Measurements from ENCODE around the gene C4orf50.
"Not testable (repeated sequence)": the region's sequence is repeated elsewhere in the genome, so short reads cannot be mapped to it uniquely, and the experiment has no call there.

Gene C4orf50

DNA sequence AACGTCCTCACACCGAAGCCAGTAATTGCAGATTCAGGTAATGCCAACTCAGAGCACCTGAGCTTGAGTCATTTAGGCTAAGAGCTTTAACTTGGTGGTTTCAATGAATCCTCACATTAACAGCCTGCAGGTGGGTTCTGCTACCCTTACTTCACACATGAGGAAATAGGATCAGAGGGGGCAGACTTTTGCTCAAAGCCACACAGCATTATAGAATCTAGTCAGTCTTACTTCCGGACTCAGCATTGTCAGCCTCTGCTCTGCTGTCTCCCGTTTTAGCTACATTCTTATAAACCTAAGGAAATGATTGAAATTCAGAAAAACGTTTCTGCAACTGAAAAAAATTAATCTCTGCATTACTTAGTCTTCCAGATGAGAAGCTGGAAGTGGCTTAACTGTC is 6.0 kb downstream of the C4orf50 start:
- no peak for DNase-seq

DNA sequence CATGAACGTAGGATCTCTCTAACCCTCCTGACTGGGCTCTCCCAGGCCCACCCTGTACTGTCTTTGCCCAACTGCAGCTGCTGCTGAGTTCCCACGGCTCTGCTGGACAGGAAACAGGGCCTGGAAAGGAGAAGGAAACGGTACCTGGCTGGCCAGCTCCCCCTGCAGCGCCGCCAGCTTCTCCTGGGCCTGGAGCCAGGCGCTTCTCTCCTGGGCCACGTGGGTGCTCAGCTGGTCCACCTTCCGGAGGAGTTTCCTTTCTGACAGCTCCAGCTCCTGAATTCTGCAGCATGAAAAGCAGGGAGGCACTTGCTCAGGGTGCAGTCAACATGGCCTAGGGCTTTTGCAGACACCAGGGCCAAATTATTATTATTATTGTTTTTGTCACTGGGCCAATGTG is 6.5 kb downstream of the C4orf50 start:
- no peak for DNase-seq

DNA sequence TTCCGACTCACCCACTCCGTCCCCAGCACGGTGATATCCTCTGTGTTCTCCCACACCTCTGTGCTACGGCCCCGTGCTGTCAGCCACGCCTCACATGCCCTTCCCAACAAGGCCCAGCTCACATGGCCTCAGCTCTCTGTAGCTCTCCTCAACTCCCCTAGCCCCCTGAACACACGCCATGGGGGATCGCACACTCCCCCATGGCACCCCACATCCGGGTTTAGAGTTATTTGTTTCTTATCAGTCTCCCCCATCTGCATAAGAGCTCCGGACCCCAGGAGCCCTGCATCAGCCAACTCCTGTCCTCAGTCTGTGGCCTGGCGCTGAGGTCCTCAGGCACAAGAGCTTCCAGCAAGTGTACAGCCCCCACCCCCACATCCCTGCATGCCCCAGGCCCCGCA is 7.0 kb downstream of the C4orf50 start:
- no peak for DNase-seq

DNA sequence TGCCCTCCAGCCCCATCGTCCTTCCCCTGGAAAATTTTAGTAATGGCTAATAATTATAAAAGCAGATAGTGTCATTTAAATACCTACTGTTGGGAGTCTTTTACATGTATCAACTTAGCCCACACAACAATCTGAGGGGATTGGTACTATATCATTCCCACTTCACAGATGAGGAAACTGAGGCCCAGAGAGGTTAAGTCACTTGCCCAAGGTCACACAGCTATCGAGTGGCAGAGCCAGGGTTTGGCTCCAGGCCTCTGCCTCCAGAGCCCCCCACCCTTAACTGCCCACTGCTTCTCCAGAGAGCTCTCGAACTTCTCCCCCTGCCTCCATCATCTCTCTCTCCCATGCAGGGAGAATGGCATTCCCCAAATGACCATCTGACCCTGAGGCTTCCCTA is 7.4 kb downstream of the C4orf50 start:
- no peak for DNase-seq

DNA sequence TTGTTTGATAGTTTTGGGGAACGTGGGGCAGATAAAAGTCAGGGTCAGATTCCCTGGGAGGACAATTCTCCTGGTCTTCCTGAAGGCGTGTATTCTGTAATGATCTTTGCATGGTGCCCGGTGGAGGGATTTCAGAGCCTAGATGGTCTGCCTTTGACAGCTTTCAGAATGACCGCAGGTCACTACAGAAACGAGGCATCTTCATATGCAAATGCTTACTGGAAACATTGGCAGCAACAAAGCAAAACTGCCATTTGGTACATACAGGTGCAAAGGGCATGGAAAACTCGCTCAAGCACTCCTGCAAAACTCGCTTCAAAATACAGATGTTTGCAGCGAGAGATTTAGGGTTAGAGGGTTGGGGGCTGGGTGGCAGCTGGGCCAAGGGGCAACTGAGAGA is 8.8 kb downstream of the C4orf50 start:
- DNase-seq = no peak

DNA sequence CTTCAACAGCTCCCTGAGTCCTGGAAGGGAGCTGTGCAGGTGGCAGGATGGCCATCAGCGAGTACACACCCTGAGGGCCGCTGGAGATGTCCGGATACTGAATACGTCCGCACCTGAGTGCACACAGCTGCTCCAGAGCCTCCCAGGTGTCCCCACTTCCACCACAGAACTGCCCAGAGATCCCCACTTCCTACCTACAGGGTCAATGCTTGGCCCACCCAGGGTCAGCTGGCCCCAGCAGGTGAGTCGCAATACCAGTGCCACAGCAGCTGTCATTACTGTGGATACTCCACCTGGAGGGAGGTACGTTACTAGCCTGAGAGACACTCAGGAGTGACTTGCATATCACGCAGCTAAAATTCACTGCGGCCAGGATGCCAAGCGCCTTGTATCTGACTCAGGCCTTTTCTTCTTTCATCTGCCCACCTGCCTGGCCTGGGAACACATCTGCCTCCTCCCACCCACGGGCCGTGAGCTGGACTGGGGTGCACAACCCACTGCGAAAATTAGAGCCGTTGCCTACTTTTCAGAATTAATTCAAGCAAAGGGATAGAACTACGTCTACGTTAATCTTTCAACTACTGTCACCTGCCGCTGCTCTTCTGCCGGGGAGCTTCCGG is 9.4 kb downstream of the C4orf50 start:
- DNase-seq = no peak

DNA sequence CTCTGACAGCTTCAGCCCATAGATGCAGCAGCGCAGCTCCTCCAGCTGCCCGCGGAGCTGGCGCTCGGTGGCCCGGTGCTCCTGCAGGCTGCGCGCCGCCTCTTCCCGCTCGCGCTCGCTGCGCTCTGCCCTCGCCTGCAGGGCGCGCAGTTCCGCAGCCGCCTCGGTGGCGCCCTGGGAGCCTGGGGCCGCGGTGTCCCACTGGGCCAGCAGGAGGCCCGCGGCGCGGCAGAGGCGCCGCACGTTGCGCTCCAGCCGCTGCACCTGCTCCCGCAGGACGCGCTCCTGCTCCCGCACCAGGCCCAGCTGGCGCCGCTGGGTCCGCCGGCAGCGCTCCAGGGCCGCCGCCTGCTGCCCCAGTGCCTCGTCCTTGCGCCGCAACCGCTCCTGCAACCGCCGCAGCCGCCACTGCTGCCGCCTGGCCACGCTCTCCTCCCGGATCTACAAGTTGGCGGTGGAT is 10.1 kb downstream of the C4orf50 start:
- DNase-seq = no peak

DNA sequence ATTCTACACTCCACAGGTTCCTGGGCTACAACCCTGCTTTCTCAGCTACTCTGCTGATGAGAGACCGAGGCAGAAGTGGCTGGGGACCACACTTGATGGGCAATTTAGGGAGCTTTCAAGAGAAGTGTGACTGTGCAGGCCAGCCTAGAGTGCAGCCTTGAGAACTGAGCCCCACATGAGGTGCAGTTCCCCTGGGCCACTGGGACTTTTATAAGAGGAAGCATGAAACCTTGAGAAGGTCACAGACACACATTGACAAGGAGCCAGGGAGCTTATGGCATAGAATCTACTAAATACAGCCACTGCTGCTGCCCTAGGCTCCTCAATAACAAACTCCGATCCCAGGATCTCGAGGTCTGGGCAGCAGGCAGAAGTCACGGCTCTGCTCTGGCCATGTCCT is 13.1 kb downstream of the C4orf50 start:
- DNase-seq = no peak

DNA sequence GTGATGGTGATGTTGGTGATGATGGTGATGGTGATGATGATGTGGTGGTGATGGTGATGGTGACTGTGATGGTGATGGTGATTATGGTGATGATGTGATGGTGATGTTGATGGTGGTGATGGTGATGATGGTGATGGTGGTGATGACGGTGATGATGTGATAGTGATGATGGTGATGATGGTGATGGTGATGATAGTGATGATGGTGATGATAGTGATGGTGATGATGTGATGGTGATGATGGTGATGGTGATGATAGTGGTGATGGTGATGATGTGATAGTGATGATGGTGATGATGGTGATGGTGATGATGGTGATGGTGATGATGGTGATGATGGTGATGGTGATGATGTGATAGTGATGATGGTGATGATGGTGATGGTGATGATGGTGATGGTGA is 14.7 kb downstream of the C4orf50 start:
- DNase-seq = not testable (repeated sequence)

DNA sequence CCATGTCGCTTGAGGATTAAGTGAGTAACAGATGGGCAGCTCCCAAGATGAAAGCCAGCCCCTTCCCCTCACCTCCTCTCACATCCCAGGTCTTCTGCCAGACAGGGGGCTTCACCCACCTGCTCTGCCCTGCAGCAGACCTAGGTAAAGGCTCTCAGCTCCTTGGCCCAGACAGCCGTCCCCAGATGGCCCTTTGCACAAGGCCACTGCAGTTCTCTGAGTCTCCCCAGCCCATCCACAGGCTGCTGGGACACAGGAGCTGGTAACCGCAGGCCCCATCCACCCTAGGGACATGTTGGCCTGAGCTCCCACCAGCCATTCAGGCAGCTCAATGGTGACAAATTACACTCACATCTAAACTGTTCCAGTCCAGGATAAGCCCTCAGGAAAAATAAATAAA is 15.3 kb downstream of the C4orf50 start:
- no peak for DNase-seq

DNA sequence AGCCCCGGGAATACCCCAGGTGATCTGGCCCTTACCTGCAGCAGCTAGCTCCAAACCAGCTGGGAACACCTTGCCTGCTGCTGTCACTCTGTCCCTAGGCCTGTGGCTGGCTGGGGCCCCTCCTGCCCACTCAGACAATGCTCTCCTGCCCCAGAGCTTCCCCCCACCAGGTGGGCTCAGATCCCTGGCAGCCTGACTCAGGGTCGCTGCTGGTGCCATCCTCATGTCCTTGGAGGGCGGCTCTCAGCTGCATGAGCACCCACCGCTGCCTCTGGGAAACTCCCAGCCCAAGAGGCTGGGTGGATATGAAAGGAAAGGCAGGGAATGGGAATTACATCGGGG is 15.8 kb downstream of the C4orf50 start:
- DNase-seq = no peak

DNA sequence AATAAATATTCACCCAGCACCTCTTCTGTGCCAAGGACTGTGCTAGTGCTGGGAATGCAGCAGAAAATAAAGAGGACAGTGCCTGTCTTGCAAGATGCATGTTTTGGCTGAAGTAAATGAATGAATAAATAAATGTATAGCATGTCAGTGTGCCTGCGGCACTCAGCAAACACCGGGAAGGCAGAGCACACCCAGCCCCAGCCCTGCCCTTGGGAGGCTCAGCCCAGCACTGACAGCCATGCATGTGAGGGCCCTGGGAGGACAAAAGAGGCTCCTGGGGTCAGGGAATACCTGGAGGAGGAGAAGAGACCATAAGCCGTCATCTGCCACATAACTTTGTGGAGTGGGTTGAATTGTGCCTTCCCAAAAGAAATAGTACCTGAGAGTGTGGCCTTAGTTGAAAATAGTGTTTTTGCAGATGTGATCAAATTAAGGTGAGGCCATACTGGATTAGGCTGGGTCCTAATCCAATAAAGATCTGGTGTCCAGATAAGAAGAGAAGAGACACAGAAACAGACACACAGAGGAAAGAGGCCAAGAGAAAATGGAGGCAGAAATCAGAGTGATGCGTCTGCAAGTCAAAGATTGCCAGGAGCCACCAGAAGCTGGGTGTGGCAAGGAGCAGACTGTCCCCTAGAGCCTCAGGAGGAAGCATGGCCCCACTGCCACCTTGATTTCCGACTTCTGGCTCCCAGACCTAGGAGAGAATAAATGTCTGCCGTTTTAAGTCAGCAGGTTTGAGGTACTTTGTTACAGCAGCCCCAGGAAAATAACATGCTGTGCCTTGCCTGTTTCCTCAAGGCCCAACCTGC is 16.3 kb downstream of the C4orf50 start:
- DNase-seq = no peak

DNA sequence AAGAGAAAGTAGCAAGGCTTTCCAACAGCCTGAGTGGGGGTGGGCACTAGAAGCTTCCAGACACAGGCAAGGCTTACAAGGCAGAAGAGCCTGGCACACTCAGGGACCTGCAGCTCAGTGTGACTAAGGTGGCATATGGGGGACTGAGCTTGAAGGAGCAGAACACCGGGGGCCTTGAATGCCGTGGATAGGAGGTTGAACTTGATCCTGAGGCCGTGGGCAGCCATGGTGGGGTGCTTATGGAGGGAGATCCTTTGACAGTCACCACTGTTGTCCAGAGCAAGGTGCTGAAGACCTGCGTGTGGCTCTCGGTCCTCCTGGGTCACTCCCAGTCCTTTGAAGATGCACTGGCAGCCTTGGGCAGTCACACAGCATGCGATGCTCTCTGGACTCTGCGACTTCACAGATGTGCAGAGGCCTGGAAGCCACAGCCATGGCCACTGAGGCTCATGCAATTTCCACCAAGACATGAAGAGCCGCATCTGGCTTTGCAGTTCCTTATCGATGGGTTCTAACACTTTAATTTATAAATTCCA is 18.3 kb downstream of the C4orf50 start:
- DNase-seq = no peak

DNA sequence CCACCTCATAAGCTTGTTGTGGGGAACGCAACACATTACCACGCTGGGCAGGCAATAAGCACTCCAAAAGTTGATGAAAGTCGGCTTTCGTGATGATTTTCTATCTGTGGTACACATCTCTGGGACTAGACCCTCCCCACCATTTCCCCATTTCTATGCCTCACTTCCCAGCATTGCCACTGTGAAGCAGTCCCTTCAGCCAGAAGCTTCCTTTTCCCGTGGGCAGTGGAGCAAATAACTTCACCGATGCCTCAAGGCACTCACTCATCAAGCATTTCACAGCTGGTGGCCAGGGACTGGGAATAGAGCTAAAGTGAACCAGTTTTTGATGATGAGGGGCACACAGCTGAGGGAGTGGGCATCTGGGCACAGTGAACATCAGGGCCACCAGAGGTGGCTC is 18.9 kb downstream of the C4orf50 start:
- no peak for DNase-seq

DNA sequence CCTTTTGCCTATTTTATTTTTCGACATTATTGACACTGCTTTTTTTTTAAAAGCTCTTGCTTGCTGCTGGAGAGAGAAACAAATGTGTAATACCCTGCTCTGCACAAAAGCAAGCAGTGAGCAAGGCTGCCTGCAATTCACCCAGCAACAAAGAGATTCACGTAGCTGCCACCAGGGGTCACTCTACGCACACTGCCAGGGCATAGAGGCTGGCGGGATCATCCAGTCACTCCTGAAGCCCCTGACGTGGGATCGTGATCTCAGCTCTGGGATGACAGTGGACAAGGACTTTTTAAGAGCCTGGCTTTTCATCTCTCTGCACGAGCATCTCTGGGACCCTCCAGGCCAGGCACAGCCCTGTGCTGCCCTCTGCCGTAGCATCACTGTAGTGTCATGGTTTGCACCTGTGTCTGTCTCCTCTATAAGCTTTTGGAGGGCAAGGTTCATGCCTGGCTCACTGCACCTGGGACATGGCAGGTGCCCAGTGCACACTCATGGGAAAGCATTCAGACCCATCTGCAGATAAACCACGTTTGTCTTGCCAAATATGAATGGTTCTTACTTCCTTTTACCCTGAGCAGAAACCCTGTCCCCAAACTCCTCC is 19.8 kb downstream of the C4orf50 start:
- DNase-seq = peak; percentile 58

DNA sequence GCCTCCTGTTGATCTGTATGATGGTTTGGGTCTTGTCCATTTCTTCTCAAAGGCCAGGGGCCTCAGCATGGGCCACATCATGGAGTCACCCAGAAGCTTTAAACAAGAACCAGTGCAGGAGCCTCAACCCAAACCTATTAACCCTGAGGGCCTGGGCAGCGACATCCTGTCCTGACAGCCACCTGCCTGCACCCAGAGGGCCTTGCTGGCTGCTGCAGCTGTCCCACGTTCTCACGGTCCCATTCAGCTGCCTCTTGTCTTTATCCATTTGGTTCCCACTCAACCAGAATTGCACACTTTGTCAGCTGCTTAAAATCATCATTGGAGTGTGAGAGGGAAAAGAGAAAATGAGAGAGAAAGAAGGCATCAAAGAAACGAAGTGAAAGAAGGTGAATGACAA is 21.6 kb downstream of the C4orf50 start:
- no peak for DNase-seq

DNA sequence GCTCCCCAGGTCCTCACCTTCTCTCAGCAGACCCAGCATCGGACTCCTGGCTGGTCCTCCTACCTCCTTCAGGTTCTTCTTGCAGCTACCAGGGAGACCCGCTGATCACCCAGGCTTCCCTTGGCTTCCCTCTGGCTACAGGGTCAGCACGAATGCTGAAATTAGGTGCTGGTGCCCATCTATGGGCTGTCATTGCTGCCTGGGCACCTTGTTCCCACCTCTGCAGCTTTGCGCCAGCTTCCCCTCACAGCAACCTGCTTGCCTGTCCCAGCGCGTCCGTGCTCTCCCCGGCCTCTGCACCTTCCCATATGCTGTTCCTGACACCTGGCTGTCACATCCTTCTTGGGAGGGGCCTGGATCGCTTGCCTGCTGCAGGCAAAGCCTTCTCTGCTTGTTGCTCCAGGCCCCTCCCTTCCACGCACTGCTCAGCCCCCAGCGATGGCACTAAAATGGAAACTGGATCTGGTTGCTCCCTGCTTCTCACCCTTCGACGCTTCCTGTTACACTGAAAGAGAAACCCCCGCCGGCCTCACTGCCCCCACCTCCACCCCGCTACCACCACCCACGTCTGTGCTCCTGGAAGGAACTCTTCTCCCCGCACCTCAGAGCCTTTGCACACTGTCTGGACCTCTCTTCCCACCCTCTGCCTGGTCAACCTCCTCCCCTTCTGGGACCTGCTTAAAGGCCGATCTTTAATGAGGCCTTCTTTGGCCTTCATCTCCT is 22.2 kb downstream of the C4orf50 start:
- no peak for DNase-seq

DNA sequence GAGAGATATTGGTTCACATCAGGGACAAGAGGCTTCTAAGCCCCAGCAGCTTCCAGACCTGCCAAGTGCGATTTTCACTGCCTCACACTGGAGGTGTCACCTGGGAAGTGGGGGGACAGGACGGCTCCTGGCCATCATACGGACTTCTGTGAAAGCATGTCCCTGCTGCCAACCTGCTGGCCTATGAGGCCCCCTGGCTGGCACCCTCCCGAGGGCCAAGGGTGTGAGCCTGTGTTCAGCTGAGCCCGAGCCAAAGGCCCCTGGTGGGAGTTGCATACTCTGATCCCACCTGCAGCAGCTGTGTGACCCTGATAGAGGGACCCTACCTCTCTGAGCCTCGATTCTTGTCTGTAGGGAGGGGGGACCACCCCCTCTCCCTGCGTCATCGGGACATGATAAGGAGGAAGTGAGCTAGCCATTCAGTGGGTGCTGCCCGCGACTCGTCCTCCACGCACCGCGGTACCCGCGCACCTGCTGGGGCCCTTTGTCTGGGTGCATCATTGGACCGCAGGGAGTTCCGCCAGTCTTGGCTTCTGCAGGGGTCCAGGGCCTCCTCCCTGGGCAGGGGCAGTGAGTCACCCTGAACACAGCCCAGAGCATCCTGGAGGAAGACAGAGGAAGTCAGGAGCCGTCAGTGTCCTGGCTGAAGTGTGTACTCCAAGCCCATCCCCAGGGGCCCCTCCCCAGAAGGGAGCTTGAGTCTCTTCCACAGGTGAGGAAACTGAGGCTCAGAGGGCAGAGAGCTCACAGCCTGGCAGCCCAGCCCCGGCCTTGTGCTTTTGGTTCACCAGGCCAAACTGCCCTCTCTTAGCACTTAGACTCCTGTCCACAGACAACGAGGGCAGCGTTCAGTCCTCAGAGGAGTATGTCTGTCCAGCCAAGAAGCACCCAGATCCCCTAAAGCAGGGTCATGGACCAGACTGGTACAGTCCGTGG is 24.1 kb downstream of the C4orf50 start:
- no peak for DNase-seq

DNA sequence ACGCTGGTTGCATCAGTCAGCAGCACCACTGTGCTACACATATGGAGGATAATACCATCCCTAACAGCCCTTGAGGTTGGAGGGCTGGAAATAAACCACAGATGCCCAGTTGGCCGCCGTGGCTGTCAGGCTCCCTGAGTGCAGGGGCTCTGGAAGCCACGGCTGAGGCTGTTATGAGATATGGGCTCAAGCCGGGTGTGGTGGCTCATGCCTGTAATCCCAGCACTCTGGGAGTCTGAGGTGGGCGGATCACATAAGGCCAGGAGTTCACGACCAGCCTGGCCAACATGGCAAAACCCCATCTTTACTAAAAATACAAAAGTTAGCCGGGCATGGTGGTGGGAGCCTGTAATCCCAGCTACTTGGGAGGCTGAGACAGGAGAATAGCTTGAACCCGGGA is 24.9 kb downstream of the C4orf50 start:
- not testable (repeated sequence) for DNase-seq

DNA sequence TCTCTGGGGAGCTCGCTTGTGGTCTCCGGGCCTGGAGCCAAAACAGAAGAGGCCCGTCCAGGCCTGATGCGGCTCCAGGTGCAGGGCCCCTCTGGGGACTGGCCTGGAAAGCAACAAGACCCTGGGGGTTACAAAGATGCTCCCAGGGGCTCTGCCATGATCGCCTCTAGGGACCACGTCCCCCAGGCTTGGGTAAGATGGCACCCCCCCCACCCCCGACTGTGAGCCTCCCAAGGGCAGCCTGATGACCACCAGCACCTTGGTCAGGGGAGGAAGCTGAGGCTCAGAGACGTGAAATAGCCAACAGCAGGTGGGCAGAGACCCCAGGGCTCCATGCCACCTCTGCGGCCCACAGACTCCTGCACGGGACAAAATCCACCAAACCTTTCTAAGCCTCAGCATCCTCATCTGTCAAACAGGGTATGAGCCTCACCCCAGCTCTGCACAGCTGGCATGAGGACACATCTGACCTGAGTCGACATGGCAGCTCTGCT is 25.4 kb downstream of the C4orf50 start:
- DNase-seq = no peak

DNA sequence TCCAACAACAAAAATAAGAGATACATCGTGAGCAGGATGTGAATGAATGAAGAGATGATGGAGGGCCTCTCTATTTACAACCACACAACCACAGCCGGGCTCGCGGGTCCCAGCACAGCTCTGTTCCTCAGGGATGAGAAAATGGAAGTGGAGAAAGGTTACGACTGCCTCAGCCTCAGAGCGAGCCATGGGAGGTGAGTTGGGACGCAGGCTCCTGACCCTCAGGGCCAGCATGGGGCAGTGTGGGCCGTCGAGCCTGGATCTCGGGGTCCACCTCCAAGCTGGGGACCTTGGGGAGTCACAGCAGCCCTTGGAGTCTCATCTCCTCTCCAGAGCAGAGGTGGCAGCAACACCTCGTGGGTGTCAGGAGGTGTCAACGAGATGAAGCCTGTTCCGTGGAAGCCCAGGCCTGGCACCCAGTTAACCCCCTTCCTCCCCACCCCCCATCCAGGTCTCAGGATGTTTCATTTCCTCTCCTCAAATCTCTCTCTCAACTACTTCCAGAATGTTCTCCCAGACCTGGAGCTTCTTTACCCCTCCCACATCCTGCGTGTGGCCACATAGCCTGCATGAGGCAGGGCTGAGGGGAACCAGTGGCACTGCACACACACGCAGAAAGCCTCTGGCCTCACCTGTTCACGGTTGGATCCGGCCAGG is 25.9 kb downstream of the C4orf50 start:
- no peak for DNase-seq

DNA sequence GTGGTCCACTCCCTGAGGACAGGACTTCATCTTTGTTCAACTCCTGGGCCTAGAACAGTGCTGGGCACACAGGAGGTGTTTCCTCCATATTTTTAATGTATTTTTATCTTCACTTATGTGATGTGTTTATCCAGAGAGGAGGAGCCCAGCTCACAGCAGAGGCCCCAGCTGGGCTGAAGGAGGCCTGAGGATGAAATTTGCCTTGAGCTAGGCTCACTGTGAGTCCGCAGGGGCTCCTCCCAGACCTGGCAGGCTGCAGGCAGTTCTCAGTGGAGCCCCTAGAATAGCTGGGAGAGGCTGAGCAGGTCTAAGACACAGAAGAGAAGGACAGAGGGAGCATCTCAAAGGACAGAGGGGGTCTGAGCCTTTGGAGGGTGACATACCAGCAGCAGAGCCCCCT is 26.8 kb downstream of the C4orf50 start:
- DNase-seq = no peak
